Measurements from ENCODE around the gene TMEM181.
"Not testable (repeated sequence)": the region's sequence is repeated elsewhere in the genome, so short reads cannot be mapped to it uniquely, and the experiment has no call there.

TMEM181 gene

GRCh38 chr6:158643836-158644230, 83.9 kb downstream of the TMEM181 start:
- DNase-seq: peak; percentile 42

- DNase-seq: peak; percentile 90
These were observed 84.6 kb downstream of the TMEM181 start, which contains the start of gene DYNLT1 for GRCh38 chr6:158644231-158645063. Gene DYNLT1 (minus strand): TSS chr6:158644743. CDS start chr6:158644708, 35 bp downstream.

- DNase-seq: no peak
These were observed 85.5 kb downstream of the TMEM181 start for GRCh38 chr6:158645064-158646022.

- DNase-seq: no peak
These were observed 86.4 kb downstream of the TMEM181 start for GRCh38 chr6:158646023-158646910.

- no peak for DNase-seq
These were observed 87.6 kb downstream of the TMEM181 start for GRCh38 chr6:158647501-158647900.

- DNase-seq: no peak
These were observed 88.8 kb downstream of the TMEM181 start for GRCh38 chr6:158648682-158649131.

GRCh38 chr6:158649289-158650143, 89.6 kb downstream of the TMEM181 start, which contains the start of gene SYTL3:
Gene SYTL3 (plus strand): TSS chr6:158650054. CDS start chr6:158663269, 13,215 bp downstream.
- DNase-seq: peak; percentile 67

- not testable (repeated sequence) for DNase-seq
These were observed 92.3 kb downstream of the TMEM181 start for GRCh38 chr6:158651981-158652737.

GRCh38 chr6:158653577-158654354, 93.9 kb downstream of the TMEM181 start:
- peak; percentile 76 for DNase-seq

- DNase-seq: no peak
These were observed 94.6 kb downstream of the TMEM181 start for GRCh38 chr6:158654498-158654897.

GRCh38 chr6:158654960-158655489, 95.1 kb downstream of the TMEM181 start:
- DNase-seq: peak; percentile 42

GRCh38 chr6:158655569-158656450, 95.9 kb downstream of the TMEM181 start:
- no peak for DNase-seq

- DNase-seq: not testable (repeated sequence)
These were observed 97.1 kb downstream of the TMEM181 start for GRCh38 chr6:158656986-158657385.

GRCh38 chr6:158660333-158660754, 100.5 kb downstream of the TMEM181 start:
- peak; percentile 78 for DNase-seq

GRCh38 chr6:158661156-158661685, 101.3 kb downstream of the TMEM181 start:
- no peak for DNase-seq

- no peak for DNase-seq
These were observed 102.7 kb downstream of the TMEM181 start for GRCh38 chr6:158662607-158662953.

GRCh38 chr6:158662954-158663624, 103.2 kb downstream of the TMEM181 start:
- DNase-seq: peak; percentile 62

Data from hematopoietic multipotent progenitor cell treated with erythropoietin and hydrocortisone succinate and interleukin-3 and kit ligand, for 6 days (in vitro differentiated cells).